Measurements from ENCODE around the gene GPR34.

- TF ChIP-seq POLR2A (IDR thresholded peaks at IDR 0.05; ENCODE audit: low read length) (no peak), GATA1 (IDR thresholded peaks at IDR 0.05; ENCODE audit: low read depth, low read length) (no peak)
Observed at GRCh38 chrX:41720125-41720779, 31.5 kb downstream of the GPR34 start.

Data from erythroblast (primary cell).